Activated CD4-positive, alpha-beta T cell treated with anti-CD3 and anti-CD28 coated beads, Interleukin-10, Interleukin-2, amounts not matched to agents 100 ng/mL and 50 ng/mL, durations not matched to agents 16 hours and 8 hours (primary cell): Measurements from ENCODE around the gene LRRC75B.
"Not testable (repeated sequence)": the region's sequence is repeated elsewhere in the genome, so short reads cannot be mapped to it uniquely, and the experiment has no call there.

Source experiments
- DNase-seq: peaks from one replicate; pipeline ENCODE4 v3.0.0-alpha.2; 2020

LRRC75B gene

DNA sequence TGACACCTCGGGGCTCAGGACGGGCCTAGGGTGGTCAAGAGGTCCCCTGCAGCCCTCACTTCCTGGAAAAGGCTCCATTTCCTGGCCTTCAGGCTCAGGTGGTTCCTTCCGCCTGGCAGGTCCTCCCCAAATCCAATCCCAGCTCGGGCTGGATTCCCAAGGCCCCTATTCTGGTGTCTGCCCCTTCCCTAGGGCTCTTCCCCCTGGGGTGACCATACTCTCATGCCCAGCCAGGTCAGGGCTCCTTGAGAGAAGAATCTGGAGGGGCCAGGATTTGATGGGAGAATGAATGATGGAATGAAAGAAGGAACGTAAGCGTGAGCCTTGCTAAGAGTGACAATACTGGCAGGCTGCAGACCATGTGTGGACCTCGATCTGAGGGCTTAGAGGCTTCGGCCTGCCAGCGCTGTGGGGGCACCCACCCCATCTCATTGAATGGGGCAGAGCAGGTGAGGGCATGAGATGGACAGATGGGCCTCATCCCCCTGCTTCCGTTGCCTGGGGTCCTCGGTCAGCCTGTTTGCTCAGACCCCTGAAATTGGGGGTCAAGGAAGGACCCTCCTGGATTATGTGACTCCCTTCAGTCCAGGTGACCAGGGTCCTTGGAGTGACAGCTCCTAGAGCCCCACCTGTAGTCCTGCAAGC is 9.4 kb upstream of the LRRC75B start:
- DNase-seq: not testable (repeated sequence)

DNA sequence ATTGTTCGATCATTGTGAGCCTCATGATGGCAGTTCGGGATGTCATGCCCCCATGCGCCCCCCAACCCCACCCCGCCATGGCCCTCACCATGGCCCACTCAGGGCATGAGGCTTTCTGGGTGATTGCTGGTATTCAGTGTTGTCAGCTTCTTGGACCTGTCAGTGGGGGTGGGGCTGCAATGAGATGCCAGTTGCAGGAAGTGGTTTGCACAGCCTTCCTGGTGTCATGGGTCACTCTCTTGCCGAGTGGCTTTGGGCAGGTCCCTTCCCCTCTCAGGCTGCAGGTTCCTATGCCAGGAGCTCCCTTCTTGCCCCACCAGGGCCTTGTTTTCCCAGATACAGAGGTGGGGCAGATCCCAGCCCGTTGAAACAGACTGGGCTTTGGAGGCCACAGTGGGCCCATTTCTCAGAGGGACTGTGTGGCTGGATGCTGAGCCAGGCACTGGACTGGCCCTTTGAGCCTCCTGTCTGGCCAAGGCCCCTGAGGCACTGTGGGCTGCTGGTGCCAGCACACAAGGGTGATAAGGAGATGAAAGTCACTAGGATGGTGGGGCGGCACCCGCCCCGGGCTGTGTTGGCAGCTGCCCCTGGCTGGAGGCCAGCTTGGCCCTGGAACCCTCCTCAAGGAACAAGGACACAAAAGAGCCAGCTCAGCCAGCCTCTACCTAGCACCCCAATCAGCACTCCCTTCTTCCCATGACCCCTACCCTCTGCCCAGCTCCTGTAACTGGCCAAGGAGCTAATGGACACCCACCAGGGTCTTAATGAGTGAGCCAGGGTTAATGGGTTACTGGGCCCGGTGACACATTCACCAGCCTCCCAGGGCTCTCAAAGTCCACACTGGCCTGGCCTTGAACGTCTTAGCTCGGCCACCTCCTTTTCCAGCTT is 8.6 kb upstream of the LRRC75B start:
- peak; percentile 57 for DNase-seq

DNA sequence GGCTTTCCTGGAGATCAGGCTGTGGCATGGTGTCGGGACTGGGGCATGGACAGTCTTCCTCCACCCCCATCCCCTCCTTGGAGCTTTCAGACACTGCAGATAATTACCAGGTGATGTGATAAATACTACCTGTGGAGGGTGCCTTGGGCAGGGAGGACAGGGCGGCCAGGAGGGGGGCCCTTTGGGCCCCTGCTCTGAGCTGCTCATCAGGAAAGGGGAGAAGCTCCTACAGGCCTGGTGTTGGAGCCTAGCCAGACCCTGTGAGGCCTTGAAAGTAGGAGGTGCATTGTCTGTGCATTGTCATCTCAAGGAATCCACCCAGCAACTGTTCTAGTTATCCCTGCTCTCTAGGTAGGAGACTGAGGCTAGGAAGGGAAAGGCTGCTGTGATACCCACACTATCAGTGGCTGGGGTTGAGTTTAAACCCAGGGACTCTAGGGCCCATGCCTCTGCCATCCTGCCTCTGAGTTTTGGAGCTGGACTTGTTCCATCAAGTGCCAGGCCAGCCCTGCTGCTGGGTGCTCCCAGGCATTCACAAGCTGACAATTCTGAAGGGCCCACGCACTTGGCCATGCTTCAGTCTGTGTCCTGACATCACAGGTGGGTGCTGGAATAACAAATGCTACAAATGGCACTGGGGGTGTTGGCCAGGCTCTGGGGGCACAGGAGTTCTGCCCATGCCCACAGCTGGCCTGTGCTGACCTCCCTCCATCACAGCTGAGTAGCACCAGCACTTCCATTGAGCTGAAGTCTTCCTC is 7.3 kb upstream of the LRRC75B start:
- DNase-seq: not testable (repeated sequence)

DNA sequence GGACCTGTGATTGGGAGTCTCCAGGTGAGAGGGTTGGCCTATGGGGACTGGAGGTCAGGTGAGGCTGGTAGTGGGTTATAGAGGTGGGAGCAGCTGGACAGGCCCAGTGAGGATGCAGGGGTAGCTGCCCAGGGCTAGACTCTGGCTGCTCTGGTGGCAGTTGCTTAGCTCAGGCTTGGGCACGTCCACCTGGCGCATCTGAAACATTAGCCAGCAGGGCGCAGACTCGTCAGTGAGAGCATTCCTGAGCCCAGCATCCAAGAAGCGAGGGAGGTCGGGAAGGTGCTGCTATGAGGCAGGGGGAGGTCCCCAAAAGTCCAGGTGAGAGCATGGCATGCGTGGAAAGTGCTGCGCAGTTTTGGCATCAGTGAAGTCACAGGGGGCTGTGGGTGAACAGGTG is 6.6 kb upstream of the LRRC75B start:
- DNase-seq: no peak

DNA sequence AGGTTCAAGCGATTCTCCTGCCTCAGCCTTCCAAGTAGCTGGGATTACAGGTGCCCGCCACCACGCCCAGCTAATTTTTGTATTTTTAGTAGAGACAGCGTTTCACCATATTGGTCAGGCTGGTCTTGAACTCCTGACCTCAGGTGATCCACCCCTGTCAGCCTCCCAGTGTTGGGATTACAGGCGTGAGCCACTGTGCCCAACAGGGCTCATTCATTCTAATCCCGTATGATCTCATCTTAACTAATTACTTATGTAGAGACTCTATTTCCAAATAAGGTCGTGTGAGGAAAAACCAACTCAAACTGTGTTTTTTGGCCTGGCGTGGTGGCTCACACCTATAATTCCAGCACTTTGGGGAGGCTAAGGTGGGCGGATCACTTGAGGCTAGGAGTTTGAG is 4.2 kb upstream of the LRRC75B start:
- not testable (repeated sequence) for DNase-seq

DNA sequence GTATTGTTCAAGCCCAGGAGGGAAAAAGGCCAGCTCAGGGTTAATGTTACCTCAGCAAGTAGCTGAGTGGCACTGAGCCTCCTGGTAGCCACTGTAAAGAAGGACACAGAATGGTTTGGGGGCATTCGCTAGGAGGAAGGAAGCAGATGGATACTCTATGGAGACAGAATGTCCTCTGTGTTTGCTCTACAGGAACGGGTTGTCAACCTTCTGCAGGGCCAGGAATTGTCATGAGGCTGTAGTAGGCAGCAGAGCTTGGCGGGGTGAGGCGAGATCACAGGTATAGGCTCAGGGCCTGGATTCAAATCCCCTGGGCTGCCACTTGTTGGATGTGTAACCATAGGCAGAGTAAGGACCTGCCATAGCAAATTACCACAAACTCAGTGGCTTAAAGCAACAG is 3.0 kb upstream of the LRRC75B start:
- no peak for DNase-seq

DNA sequence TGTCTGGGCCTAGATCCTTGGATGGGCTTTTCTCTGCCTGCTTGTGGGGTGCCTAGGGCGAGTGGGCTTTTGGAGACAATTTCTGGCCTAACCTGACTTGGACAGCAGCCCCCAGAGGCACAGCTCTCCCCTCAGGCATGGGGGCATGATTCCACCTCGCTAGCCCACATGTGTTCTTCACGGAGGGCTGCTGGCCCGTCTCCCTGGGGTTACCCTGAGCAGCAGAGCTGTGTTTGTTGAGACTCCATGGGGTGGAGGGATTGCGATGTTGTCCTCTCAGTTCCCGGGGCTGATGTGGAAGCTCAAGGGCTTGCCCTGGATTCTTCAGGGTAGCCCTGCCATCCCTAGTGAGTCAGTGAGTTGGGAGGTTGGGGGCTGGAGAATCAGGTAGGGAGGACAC is 2.4 kb upstream of the LRRC75B start:
- DNase-seq: no peak

DNA sequence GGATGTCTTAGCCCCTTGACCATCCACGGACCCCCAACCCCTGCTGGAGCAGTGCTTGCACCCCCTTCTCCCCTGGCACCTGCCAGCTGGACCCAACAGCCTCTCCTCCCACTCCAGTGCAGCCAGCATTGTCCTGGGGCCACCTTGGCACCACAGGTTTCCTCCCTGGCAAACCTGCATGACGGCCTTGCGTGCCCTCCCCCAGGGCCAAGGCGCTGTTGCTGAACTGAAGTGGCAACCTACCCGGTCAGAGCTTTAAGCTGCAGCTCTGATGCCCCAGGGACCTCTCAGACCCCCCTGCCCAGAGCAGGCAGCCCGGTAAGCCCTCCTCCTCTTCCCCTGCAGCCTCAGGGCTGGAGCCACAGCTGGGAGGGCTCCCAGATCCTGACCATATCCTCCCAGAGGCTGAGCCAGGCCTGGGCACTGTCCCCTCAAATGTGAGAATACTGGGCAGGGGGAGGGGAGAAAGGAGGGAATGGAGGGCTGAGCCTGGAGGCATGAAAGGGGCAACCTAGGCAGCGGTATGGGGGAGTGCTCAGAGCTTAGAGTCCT is 1.8 kb upstream of the LRRC75B start:
- DNase-seq: no peak

DNA sequence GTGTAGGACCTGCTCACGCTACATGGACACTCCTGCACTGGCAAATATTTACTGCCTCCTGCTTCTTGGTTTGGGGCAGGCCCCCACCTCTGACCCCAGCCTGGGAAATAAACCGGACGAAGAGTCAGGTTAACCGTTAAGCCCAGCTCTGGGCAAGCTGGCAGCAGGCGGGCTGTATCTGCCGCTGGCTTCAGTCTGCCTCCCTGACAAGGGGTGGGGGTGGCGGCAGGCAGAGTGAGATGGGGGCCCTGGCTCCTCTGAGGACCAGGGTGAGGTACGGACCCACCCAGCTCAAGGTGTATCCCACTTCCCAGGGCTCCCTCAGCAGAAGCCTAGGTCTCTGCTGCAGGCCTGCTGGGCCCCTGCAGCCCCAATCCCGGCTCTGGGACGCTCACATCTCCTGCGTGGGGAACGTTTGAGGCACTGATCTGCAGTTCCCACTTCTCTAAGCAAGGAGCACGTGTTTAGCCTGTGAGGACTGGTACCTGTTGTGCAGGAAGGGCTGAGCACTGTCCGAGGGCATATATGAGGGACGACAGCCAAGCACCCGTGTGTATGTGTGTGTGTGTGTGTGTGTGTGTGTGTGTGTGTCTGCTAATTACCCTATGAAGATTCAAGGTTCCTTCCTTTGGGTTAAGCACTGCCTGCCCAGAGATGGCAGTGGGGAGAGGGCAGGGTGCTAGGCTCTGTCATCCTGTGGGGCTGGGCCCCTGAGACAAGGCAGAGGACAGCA is 1.1 kb upstream of the LRRC75B start:
- no peak for DNase-seq

DNA sequence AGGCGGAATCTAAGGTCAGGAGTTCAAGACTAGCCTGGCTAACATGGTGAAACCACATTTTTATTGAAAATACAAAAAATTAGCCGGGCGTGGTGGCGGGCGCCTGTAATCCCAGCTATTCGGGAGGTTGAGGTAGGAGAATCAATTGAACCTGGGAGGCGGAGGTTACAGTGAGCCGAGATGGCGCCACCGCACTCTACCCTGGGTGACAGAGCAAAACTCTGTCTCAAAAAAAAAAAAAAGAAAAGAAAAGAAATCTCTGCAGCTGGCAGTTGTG is 624 bp upstream of the LRRC75B start:
- not testable (repeated sequence) for DNase-seq

DNA sequence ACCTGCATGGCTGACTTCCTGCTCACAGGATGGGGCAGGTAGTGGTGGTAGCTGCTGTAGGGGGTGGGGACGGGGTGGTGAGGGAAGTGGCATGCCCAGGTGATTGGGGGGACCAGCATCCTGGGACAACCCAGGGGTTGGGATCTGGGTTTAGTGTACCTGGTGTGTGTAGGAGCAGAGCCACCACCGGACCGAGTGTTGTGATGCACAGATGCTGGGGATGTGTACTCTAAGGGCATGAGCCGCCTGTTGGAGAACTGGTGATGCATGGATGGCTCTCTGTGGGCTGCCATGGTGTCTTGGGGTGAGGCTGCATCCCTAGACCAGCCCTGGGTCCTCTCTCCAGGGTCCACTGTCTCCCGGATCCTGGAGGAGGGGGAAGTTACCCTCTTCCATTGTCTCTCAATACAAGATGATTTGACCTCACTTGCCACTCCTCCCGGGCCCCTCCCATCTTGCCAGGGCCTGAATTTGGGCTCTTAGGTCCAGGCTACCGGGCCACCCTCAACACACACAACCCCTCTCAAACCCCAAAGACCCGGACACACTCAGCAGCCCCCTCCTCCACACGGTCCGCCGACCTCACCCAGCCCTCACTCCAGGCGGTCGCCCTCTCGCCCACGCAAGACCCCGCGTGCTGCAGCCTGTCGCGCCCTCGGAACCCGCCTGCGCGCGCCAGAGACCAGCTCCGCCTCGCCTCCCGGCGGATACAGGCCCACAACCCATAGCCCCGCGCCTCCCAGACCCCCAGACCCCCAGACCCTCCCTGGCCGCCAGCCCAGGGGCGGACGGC is 619 bp downstream of the LRRC75B start:
- no peak for DNase-seq

DNA sequence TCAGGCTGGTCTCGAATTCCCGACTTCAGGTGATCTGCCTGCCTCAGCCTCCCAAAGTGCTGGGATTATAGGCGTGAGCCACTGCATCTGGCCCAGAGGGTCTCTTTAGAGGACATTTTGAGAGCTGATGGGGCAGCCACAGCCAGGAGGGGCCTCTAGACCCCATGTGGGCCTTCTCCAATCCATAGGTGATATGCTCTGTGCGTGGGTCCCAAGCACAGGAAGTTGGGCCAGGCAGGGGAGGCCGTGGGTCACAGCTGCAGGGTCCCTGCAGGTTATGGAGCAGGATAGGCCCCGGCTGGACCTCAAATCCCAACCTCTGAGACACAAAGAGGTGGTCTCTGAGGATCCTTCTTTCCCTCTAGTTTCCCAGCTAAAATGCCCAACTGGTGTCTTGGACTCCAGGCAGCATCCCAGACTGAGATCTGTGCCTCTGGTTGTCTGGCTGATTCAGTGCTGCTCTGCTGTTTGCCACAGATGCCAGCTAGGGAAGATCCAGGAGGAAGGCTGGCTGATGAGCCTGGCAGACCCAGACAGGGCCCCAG is 1.5 kb downstream of the LRRC75B start:
- no peak for DNase-seq

DNA sequence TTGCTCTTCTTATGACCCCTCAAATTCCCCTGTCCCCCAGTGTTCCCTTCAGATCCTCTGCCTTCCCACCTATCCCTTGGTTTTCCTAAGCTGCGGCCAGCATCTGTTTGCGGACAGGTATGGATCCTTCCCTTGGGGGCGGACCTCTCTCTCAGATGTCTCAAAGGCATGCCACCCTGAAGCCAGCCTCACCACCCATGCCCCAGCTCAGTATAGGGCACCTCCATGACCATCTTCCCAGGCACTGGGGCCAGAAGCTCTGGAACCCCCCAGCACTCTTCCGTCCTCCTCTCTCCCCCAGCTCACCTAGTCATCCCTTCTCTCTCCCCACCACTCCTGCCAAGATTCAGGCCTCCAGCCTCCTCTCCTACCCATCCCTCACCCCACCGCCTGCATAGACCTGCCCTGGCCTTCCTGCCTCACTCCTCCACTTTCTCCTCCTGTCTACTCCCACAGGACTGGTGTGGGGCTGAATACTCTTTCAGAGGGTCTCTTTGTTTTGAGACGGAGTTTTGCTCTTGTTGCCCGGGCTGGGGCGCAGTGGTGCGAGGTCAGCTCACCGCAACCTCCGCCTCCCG is 2.2 kb downstream of the LRRC75B start:
- DNase-seq: no peak

DNA sequence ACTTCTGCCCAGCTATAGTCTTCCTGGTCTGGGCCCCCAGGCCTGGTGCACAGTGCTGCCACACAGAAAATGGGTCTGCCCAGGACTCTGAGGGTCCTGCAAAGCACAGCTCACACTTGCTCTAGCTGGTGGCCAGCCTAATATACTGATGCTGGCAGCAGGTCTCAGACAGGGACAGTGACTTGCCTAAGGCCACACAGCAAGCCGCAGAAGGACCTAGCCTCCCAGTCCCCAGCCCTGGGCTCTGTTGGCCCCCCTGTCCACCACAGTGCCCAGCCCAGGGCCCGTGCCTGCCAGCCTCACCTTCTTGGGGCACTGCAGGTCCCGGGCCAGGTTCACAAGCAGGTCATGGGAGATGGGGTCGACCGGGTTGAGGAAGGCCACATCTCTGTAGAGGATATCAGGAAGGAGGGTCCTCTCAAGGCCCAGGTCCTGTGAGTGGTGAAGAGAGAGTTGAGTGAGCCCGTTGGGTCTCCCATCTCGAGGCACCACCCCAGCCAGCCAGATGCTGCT is 3.3 kb downstream of the LRRC75B start:
- DNase-seq: no peak

DNA sequence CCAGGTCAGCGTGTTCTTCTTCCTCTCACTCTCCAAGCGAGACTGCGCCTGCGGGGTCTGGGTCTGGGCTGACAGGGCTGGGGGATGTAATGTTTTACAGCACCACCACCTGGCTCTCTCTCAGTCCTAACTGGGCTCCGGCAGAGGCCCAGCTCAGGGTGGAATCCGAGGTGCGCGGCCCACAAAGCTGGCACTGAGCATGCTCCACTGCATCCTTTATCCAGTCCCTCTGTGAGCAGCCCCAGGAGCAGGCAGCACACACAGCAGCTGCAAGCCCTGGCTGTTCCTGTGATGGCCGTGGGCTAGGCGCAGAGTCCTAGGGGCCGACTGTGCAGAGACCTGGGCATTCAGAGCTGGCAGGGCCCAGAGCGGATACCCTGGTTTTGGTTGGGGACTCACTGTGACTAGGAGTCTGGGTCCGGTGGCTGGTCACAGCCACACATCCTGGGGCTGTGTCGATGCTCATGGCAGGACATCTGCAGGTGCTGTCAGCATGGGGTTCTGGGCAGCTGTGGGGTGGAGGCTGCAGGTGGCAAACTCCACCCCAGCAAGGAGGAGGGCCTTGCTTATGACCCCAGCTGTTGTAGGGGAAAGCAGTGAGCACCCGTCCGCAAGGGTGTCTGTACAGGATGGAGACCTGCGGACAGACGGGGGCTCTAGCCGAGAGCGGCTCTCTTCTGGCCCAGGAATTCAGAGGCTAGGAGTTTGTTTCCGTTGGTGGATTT is 4.0 kb downstream of the LRRC75B start:
- DNase-seq: no peak

DNA sequence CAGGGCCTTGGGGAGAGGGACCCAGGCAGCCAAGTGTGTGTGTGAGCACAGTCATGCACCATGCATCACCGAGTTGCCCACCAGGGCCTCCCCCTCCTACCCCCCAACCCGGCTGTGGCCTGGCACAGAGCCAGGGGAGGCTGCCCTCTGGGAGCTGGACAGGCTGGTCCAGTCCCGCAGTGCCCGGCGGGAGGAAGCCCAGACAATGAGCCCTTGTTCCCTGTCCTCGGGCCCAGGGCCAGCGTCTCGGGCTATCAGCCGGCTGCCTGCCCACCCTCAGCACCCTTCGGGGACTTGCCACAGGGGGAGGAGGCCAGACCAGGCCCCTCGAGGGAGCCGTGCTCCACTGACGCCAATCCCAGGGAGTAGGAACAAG is 4.5 kb downstream of the LRRC75B start:
- DNase-seq: no peak

DNA sequence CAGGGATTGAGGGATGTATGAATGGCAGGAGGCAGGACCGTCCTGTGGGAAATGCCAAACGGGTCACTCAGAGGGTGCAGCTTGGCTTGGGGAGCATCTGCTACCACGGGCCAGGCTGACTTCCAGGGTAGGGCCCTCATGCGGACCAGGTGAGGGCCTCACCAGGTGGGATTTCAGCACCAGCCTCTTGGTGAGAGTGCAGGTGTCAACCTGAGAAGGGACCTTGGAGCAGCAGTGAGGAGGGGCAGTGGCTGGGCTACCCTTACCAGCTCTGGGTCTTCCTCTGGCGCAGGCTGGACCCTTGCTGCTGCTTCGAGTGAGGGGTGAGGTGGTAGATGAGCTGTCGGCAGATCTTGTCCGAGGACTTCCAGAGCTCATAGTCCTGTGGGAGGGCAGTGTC is 4.9 kb downstream of the LRRC75B start:
- DNase-seq: no peak

DNA sequence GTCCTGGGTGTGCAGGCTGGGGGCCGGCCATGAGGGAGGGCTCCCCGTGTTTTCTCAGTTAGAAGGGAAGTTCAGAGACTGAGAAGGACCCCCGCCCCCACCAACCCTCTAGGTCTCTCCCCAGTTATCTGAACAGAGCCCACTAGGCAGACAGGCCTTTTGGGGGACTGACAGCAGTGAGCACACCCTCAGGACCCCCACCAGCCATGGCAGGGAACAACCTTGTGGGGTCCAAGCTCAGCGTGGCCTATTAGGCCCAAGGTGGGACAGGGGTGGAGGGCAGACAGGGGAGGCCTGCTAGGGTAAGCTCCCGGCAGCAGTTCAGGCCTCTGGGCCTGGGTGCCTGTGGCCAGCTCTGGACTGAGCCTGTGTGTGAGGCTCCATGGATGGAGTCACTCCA is 5.6 kb downstream of the LRRC75B start:
- no peak for DNase-seq

DNA sequence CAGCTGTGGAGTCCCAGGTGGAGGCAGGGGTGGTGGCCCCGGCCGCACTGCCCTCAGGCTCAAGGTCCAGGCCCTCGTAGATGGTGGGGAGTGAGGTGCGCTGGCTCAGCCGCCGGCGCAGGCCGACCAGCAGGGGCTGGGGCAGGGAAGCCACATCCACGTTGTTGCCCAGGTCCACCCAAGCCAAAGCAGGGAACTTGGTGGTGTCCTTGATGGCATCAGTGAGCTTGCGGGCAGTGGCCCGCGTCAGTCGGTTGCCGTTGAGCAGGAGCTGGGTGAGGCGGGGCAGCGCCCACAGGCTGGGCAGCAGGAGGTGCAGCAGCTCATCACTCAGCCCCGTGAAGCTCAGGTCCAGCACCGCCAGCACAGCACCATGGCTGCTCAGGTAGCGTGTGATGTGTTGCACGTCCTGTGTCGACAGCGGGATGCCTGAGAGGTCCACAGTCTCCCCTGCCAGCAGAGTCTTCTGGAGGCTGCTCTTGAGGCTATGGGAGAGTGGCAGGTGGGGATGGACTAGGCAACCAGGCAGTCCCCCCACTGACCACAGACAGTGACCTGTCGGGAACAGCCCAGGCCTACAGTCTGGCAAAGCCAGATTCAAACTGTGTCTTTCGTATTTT is 6.8 kb downstream of the LRRC75B start:
- no peak for DNase-seq

DNA sequence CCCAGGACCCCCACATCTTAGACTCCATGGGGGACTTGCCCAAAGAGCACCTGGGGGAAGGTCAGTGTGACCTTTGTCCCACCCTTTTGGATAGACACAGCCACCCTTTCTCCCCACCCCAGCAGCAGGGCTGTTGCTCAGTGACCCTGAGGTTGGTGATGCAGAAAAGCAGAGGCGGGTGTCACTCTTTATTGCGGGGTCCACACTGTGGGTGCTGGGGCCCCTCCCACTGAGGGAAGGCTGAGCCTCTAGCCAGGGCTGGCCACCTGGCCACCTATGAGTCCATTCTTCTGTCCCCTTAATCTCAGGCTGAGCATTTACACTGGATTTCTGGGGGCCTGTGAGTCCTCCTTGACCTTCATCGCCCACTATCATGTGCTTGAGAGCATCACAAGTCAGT is 7.4 kb downstream of the LRRC75B start:
- DNase-seq: no peak
